ENCODE data around the gene ADORA1. TPM values are rescaled to one million over a fixed set of nuclear protein-coding genes. Genes with fewer than 3 reads are reported as not detected.

ADORA1 gene
- total and polyA plus RNA-seq, 2 donors (not counting 1 experiment from before 2014, with no cell fraction given), result not detected

DNA sequence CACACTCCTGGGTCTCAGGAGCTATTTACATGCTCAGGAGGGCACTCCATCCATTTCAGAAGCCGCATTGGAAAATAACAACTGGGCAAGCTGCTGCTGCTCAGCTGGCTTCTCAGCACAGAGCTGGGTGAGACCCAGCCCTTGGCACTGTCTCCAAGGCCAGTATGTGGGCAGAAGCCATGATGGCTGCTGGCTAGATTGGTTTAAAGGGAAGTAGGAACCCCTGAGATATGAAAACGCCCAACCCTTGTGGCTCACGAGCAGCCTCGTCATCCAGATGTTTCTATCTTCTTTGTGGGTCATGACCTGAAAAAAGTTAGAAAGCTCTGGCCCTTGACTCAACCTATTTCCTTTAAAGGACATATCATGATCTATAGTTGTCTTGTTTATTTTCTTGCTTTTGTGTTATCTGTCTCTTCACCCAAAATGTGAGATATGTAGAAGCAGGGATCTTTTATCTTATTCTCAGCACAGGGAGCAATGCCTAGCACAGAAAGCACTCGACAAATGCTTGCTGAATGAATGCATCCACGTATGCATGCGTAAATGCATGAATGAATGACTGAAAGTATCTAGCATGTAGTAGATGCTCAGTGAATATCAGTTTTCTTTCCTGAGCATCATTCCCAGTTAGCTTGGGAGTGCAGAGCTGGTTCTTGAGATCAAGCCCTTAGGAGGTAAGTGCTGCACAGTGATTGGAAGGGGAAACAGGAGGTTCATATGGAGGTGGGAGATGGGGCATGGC is 36.5 kb downstream of the ADORA1 start:
- Histone ChIP-seq H3K79me2 (ENCODE audit: control insufficient read depth, insufficient read depth, low read length) (no peaks in the 10 kb centered on the region), H3K27ac (ENCODE audit: low read length in 2 of 2) (no peak overlapping the region), H4K20me1 (ENCODE audit: control insufficient read depth, insufficient read depth, low read length, poor library complexity, severe bottlenecking) (no peaks in the 10 kb centered on the region), H3K9me3 (ENCODE audit: control extremely low read depth in 1 of 3, control insufficient read depth in 2 of 3, insufficient read depth in 1 of 3, low read length in 2 of 3) (no peaks in the 10 kb centered on the region), H3K9ac (ENCODE audit: low read length) (no peak overlapping the region), H3K27me3 (replicated peaks in 1 of 4; ENCODE audit: control extremely low read depth in 1 of 4, control insufficient read depth in 3 of 4, insufficient read depth in 4 of 4, low read length in 3 of 4) (peaks cover 0 to 7% (median 2%) of the 10 kb centered on the region in 4 experiments), H3K4me2 (replicated peaks; ENCODE audit: low read depth, low read length, poor library complexity, severe bottlenecking) (no peak overlapping the region), H2AFZ (ENCODE audit: insufficient read depth, low read depth, low read length, poor library complexity, severe bottlenecking) (no peak overlapping the region), H3K4me1 (ENCODE audit: control insufficient read depth in 2 of 2, insufficient read depth in 2 of 2, low read length in 2 of 2) (no peaks in the 10 kb centered on the region), H3K4me3 (ENCODE audit: control extremely low read depth in 1 of 5, extremely low read depth in 1 of 5, insufficient read depth in 1 of 5, low read depth in 2 of 5, low read length in 4 of 5) (no peak overlapping the region), H3K36me3 (replicated peaks in 1 of 2; ENCODE audit: control extremely low read depth in 1 of 2, control insufficient read depth in 1 of 2, extremely low read depth in 1 of 2, insufficient read depth in 2 of 2, low read length in 1 of 2) (no peaks in the 10 kb centered on the region)
- ChIA-PET POLR2A (no interaction called here), CTCF (interaction anchor here (1.1 kb wide), 1 partner anchor 8 kb away, joined by 3 read pairs; no protein-coding TSS in a partner anchor)
- DNase-seq (no peak), ATAC-seq (ENCODE audit: low read depth) (no peak)
- WGBS (ENCODE audit: insufficient coverage), result 78% methylated on average over 5 of the region's 7 CpGs
- intact Hi-C loops (cut with micrococcal nuclease), result no loop called here
- Mint-ChIP-seq H3K9me3 (ENCODE audit: insufficient read depth) (peaks cover 2% of the 10 kb centered on the region), H3K27ac (no peak overlapping the region), H3K27me3 (peaks cover 41% of the 10 kb centered on the region), H3K4me3 (no peak overlapping the region), H3K4me1 (peaks cover 6% of the 10 kb centered on the region)
- TF ChIP-seq, protein P1, sequence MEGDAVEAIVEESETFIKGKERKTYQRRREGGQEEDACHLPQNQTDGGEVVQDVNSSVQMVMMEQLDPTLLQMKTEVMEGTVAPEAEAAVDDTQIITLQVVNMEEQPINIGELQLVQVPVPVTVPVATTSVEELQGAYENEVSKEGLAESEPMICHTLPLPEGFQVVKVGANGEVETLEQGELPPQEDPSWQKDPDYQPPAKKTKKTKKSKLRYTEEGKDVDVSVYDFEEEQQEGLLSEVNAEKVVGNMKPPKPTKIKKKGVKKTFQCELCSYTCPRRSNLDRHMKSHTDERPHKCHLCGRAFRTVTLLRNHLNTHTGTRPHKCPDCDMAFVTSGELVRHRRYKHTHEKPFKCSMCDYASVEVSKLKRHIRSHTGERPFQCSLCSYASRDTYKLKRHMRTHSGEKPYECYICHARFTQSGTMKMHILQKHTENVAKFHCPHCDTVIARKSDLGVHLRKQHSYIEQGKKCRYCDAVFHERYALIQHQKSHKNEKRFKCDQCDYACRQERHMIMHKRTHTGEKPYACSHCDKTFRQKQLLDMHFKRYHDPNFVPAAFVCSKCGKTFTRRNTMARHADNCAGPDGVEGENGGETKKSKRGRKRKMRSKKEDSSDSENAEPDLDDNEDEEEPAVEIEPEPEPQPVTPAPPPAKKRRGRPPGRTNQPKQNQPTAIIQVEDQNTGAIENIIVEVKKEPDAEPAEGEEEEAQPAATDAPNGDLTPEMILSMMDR (IDR thresholded peaks at IDR 0.05), result no peak
- no peak for TF ChIP-seq EZH2 (IDR thresholded peaks at IDR 0.05; ENCODE audit: borderline replicate concordance, insufficient read depth, low read depth, low read length, poor library complexity, severe bottlenecking)

DNA sequence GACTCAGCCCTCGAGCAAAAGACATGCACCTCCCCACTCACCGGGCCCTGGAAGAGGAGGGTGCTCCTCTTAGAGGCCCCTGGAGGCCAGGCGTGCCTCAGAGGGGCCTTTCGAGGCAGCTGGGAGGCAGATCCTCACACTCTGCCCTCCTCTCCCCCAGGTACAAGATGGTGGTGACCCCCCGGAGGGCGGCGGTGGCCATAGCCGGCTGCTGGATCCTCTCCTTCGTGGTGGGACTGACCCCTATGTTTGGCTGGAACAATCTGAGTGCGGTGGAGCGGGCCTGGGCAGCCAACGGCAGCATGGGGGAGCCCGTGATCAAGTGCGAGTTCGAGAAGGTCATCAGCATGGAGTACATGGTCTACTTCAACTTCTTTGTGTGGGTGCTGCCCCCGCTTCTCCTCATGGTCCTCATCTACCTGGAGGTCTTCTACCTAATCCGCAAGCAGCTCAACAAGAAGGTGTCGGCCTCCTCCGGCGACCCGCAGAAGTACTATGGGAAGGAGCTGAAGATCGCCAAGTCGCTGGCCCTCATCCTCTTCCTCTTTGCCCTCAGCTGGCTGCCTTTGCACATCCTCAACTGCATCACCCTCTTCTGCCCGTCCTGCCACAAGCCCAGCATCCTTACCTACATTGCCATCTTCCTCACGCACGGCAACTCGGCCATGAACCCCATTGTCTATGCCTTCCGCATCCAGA is 37.7 kb downstream of the ADORA1 start:
- Histone ChIP-seq H3K9ac (ENCODE audit: low read length) (no peak overlapping the region), H3K4me2 (replicated peaks; ENCODE audit: low read depth, low read length, poor library complexity, severe bottlenecking) (no peak overlapping the region), H2AFZ (ENCODE audit: insufficient read depth, low read depth, low read length, poor library complexity, severe bottlenecking) (no peak overlapping the region), H3K27ac (ENCODE audit: low read length in 2 of 2) (no peak overlapping the region), H3K9me3 (ENCODE audit: control extremely low read depth in 1 of 3, control insufficient read depth in 2 of 3, insufficient read depth in 1 of 3, low read length in 2 of 3) (no peaks in the 10 kb centered on the region), H3K36me3 (replicated peaks in 1 of 2; ENCODE audit: control extremely low read depth in 1 of 2, control insufficient read depth in 1 of 2, extremely low read depth in 1 of 2, insufficient read depth in 2 of 2, low read length in 1 of 2) (no peaks in the 10 kb centered on the region), H3K79me2 (ENCODE audit: control insufficient read depth, insufficient read depth, low read length) (no peaks in the 10 kb centered on the region), H4K20me1 (ENCODE audit: control insufficient read depth, insufficient read depth, low read length, poor library complexity, severe bottlenecking) (no peaks in the 10 kb centered on the region), H3K27me3 (replicated peaks in 1 of 4; ENCODE audit: control extremely low read depth in 1 of 4, control insufficient read depth in 3 of 4, insufficient read depth in 4 of 4, low read length in 3 of 4) (peaks cover 0 to 7% (median 2%) of the 10 kb centered on the region in 4 experiments), H3K4me3 (ENCODE audit: control extremely low read depth in 1 of 5, extremely low read depth in 1 of 5, insufficient read depth in 1 of 5, low read depth in 2 of 5, low read length in 4 of 5) (no peak overlapping the region), H3K4me1 (ENCODE audit: control insufficient read depth in 2 of 2, insufficient read depth in 2 of 2, low read length in 2 of 2) (no peaks in the 10 kb centered on the region)
- H3K27ac Mint-ChIP-seq, result no peak overlapping the region
- peaks cover 6% of the 10 kb centered on the region for H3K4me1 Mint-ChIP-seq
- ATAC-seq (ENCODE audit: low read depth) (no peak), DNase-seq (no peak)
- TF ChIP-seq EZH2 (IDR thresholded peaks at IDR 0.05; ENCODE audit: borderline replicate concordance, insufficient read depth, low read depth, low read length, poor library complexity, severe bottlenecking), result no peak
- TF ChIP-seq, protein P1 (IDR thresholded peaks at IDR 0.05), result no peak
- CTCF ChIA-PET, result interaction anchor here (0.7 kb wide), 1 partner anchor 17 kb away, joined by 4 read pairs; no protein-coding TSS in a partner anchor
- intact Hi-C loops (cut with micrococcal nuclease), result no loop called here
- POLR2A ChIA-PET, result no interaction called here
- no peaks in the 10 kb centered on the region for H3K9me3 Mint-ChIP-seq (ENCODE audit: insufficient read depth)
- peaks cover 35% of the 10 kb centered on the region for H3K27me3 Mint-ChIP-seq
- WGBS (ENCODE audit: insufficient coverage), result 90% methylated on average over 25 of the region's 28 CpGs
- H3K4me3 Mint-ChIP-seq, result no peak overlapping the region

Measured in B cell (primary cell).